Limb (tissue), 2 donors: ENCODE results near the gene RLF.

Experiments used
- DNase-seq, 2 donors: peaks; one replicate each; pipeline ENCODE4 v3.0.0-alpha.2; 2016; ENCODE audit errors: extremely low spot score in 2 of 2

RLF gene, protein sequence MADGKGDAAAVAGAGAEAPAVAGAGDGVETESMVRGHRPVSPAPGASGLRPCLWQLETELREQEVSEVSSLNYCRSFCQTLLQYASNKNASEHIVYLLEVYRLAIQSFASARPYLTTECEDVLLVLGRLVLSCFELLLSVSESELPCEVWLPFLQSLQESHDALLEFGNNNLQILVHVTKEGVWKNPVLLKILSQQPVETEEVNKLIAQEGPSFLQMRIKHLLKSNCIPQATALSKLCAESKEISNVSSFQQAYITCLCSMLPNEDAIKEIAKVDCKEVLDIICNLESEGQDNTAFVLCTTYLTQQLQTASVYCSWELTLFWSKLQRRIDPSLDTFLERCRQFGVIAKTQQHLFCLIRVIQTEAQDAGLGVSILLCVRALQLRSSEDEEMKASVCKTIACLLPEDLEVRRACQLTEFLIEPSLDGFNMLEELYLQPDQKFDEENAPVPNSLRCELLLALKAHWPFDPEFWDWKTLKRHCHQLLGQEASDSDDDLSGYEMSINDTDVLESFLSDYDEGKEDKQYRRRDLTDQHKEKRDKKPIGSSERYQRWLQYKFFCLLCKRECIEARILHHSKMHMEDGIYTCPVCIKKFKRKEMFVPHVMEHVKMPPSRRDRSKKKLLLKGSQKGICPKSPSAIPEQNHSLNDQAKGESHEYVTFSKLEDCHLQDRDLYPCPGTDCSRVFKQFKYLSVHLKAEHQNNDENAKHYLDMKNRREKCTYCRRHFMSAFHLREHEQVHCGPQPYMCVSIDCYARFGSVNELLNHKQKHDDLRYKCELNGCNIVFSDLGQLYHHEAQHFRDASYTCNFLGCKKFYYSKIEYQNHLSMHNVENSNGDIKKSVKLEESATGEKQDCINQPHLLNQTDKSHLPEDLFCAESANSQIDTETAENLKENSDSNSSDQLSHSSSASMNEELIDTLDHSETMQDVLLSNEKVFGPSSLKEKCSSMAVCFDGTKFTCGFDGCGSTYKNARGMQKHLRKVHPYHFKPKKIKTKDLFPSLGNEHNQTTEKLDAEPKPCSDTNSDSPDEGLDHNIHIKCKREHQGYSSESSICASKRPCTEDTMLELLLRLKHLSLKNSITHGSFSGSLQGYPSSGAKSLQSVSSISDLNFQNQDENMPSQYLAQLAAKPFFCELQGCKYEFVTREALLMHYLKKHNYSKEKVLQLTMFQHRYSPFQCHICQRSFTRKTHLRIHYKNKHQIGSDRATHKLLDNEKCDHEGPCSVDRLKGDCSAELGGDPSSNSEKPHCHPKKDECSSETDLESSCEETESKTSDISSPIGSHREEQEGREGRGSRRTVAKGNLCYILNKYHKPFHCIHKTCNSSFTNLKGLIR (N-terminal part only)

DNA sequence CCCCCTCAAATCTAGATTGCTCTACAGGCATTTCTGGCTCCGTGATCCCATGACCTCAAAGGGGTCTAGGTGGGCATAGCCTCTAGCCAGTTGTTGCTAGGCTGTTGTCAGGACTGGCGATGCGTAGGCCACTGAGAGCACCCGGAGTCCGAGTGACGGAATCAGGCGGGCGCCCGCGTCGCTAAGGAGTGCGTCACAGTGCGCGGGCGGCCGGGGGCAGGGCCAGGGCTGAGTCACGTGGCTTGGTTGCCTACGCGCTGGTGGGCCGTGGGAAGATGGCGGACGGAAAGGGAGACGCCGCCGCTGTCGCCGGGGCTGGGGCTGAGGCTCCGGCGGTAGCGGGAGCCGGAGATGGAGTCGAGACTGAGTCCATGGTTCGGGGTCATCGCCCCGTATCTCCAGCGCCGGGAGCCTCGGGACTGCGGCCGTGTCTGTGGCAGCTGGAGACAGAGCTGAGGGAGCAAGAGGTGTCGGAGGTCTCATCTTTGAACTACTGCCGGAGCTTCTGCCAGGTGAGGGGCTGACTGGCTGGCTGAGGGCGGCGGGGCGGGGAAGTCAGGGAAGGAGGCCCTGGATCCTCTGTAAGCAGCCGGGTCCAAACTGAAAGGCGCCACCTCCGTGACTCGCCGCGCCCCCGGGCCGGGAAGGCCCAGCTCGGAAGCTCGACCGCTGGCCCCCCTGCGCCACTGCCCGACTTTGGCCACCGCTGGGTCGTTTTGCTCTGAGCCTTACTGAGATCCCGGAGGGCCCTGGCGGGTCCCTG, at the start of gene RLF:
TSS of gene RLF (plus strand) at position 263 of the 763 bp plus-strand sequence. CDS start at position 276, 13 bp downstream.
- peak; percentile 97 to 98 for DNase-seq

DNA sequence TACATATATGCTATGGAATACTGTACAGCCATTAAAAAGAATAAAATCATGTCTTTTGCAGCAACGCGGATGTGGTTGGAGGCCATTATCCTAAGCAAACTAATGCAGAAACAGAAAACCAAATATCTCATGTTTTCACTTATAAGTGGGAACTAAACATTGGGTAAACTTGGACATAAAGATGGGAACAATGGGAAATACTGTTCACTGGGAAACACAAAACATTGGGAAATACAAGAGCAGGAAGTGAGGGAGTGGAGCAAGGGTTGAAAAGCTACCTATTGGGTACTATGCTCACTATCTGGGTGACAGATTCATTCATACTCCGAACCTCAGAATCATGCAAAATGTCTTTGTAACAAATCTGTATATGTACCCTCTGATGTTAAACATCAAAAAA, 46.8 kb upstream of the RLF start:
- no peak for DNase-seq

DNA sequence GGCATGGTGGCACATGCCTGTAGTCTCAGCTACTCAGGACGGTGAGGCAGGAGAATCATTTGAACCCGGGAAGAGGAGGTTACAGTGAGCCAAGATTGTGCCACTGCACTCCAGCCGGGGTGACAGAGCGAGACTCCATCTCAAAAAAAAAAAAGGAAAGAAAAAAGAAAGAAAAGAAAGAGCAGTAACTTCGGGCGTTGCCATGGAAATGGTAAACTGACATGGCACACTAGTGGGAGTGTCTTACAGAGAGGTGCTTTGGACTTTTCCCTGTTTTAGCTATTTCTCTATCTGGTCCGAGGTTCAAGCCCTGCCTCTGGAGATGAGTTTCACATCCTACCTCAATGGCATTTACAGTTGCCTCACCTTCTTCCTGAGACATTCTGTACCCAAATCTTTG, 41.1 kb upstream of the RLF start:
- DNase-seq = no peak

DNA sequence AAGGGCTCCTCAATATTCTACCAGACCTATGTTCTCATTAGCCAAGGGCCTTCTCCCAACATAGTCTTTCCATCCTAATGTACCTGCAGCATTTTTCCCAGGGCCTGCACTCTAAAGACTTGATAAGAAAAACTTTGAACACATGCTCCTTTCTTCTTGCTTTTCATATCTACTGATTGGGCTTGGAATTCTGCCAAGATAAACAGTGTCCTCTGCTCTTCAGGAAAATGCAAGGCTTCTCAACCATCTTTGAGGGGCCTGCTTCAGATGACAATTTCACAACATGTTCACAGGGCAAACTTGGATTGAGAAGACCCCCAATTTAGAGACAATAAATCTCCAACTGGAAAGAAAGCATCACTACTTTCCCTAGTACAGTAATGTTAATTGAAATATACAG, 38.3 kb upstream of the RLF start:
- DNase-seq = no peak

DNA sequence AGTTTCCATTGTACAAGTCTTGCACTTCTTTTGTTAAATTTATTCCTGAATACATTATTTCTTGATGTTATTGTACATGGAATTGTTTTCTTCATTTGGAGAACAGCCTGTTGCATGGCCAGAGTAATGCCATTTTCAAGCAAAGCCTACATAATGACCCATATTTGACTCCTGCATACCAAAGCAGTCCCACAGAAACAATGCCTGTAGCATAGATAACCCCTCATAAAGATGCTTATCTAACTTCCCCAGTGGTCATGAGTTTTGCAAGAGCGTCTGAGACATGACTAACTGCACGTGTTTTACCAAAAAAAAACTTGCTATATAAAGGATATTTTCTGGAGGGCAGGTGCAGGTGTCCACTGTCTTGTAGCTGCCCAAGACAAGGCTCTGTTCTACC, 30.3 kb upstream of the RLF start:
- DNase-seq = no peak

DNA sequence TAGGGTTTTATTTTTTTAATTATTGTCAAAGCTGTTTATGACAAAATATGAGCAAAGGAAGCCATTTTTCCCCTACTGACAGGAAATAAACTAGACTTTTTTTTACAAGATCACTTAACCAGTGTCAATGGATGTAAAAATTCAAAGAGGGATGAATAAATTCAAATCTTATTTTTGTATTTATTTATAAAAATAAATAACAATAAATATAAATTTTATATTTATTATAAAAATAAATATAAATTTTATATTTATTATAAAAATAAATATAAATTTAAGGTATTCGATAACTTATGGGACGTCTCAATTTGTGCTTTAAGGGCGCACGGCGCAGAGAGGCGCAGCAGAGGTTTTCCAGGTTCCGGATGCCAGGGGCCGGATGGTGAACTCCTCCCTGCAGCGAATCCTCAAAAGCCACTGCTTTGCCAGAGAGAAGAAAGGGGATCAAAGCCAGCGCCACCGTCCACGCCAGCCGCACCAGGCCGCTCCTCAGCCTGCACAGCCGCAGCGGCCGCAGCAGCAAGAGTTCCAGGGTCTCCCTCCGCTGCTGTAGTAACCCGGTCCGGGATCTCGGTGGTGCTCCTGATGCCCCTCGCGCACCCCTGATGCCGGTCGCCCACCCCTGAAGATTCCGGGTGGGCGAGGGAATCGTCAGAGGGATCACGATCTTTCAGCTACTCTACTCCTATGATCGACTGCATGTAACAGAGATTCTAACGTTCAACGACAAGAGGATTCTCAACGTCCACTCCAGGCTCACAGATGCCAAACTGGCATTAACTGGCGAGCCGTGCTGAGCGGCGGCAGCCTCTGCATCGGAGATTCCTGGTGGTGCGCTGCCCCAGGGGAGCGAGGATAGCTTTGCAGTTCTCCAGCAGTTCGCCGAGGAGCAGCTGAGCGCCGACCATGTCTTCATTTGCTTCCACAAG, 28.5 kb upstream of the RLF start:
- peak; percentile 3 to 53 for DNase-seq

DNA sequence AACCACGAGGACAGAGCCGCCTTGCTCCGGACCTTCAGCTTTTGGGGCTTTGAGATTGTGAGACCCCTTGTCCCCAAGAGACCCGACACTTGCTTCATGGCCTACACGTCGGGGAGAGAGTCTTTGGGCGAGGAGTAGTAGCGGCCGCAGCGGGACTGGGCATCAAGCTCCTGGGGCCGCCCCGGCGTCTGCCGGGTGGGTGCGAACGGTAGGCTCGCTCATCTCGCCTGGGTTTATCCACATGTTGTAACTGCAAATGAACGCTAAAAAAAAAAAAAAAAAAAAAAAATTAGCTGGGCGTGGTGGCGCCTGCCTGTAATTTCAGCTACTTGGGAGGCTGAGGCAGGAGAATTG, 27.9 kb upstream of the RLF start:
- DNase-seq = no peak

DNA sequence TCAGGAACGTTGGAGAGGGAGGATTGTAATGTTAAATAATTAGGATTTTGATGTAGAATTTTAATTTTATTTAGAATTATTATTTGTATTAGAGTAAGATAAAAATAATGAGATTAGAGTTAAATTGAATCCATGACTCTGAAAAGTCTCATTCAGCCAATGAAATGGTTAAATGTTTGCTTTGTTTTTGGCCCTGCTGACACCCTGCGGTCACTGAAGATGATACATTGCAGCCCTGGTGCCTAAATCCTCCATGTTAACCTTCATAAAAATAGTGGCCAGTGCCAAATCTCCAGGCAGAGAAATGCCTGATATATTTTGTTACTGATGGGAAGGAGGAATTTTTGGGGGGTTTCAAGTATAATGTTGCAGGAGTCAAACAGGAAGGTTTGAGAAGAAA, 27.3 kb upstream of the RLF start:
- DNase-seq = no peak

DNA sequence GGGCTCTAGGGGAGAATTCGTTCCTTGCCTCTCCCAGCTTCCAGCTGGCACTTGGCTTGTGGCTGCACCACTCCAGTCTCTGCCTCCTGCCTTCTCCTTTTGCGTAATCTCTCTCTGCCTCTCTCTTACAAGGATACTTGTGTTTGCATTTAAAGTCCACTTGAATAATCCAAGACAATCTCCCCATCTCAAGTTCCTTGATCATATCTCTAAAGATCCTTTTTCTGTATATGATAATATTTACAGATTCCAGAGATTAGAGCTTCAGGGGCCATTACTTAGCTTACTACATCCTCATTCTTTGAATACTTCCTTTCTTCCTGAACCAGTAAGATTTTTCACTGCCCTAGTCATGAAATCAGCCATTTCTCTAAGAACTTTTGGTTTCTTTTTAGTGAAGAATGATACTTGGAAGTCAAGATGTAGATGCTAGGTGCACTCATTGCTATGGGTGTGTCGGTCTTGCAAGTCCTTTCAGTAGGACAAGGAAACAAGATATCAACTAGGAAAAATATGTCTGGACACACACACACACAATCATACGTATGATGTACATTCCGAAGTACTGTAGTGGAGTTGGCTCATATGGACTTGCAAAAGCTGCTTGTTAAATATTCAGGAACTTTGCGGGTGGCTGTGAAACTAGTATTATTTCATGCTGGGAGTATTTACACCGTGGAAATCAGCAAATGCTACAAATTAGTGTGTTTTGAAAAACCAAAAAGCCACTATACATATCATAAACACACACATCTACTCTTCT, 20.8 kb upstream of the RLF start:
- DNase-seq = no peak

DNA sequence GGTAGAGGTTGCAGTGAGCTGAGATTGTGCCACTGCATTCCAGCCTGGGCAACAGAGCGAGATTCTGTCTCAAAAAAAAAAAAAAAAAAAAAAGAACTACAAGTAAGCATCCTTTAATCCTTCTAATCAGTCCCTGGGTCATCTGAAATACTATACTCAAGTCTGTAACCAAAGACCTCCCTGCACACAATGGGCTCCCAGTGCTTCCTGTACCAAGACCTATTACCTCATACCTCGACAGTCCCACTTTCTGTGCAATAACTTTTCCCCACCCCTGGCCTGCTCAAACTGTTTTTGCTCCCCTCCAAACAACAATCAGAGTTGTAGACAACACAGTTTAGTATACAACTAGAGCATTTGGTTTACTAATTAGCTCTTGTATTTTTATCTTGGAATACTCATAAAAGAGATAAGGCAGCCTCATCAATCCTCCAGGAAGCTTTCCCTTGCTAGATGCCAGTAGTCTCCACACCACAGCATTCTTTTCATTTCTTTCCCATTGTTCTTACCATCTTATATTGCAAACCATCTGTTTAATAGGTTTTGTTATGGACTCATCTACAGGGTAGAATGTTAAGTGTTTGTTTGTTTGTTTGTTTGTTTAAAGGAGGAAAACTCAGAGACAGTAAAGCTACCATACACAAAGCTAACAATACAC, 19.2 kb upstream of the RLF start:
- DNase-seq = no peak

DNA sequence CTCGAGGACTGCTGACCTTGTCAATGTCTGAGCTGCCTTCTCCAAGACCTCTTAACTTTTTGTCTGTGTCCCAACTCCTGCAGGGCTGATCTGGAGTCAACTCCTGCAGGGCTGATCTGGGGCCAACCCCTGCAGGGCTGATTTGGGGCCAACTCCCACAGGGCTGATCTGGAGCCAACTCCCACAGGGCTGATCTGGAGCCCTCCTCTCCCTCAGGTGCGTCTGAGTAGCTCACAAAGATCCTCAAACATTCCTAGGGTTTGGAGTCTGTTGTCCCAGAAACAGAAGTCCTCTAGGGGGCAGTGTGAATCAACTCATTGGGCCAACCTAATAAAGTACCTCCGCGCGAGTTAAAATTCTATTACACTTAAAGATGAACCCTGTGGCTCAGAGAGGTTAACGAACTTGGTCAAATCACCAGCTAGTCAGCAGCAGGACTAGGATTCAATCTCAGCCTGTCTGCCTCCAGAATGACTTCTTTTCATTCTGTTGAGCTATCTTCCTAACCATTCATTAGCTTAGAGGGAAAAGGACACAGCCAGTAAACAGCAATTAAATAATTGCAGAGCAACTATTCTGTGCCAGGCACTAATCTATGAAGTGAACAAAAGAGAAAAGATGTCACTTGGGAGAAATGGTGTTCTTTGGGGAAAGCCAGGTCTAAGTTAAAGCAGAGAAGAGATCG, 17.2 kb upstream of the RLF start:
- DNase-seq = peak; percentile 58 to 72

DNA sequence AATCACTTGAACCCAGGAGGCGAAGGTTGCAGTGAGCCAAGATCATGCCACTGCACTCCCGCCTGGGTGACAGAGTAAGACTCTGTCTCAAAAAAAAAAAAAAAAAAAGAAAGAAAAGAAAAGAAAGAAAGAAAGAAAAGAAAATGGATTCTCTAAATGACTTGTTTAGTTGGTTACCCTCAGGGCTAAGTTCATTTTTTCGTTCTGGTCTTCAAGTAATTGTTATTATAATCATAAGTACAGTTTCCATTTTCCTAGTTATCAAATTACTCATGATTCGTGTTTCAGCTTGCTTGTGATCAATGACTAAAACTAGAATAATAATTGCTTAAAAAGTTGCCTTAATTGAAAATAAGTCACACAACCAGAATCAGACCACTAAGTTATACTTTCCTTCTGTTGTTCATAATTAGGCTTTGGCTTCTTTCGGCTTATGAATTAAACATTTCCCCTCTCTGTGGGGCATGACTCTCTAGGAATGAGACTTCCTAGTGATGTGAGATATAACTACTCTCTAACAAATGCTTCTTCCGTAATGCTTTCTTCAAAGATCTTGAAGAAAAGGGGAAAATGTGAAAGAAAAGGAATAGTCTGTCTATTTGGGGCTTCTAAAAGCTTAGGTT, 9.6 kb upstream of the RLF start:
- no peak for DNase-seq

DNA sequence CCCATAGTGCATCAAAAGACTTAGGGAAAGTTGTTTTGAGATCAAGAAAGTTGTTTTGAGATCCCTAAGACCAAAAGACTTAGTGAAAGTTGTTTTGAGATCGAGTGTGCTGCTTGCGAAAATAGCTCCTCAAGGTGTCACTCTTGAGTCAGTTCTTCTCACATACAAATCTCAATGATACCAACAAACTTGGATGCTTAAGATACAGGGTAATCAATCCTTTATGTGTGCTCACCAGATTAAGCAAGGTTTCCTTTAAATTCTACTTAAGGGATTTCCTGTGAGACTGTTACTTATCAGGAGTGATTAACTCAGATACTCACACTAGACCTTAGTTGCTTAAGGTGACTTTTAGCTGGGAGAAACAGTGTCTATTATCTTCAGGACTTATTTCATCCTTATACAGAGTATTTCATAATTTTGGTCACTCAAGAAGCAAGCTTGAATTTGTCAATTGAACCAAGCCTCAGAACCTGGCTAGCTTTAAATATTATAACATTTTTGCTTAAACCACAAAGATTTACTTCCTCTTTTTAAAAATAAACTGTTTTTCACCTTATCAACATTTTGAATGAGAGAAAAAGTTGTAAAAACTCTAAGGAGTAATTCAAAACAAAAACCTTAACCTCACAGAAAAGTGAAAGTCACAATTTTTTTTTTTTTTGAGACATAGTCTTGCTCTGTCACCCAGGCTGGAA, 8.0 kb upstream of the RLF start:
- DNase-seq = peak in 1 of 2 donors; percentile 67

DNA sequence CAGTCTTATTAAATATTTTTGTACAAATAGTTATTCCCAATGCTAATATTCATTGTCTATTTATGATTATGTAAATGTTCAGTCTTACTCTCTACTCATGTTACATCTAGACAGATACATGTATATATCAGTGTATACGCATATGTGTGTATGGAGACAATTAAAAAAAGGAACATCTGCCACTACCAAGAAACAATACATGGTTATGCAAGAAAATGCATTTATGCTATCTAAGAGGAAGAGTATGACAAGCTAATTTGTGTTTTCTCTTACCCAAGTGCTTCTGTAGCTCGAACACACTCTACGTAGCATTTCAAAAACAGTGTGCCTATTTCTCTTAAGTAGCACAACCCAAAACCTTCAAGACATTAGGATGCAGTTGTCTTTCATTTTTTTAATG, 6.1 kb upstream of the RLF start:
- DNase-seq = no peak

DNA sequence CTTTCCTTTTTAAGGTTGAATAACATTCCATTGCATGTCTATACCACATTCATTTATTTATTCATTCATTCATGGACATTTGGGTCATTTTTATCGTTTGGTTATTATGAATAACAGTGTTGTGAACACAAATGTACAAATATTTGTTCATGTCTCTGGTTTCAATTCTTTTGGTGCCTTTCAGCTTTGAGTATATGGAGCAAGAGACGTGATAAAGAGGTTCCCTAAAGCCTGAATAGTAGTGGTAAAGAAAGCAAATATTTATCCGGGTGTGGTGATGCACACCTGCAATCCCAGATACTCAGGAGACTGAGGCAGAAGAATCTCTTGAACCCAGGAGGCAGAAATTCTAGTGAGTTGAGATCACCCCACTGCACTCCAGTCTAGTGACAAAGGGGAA, 5.3 kb upstream of the RLF start:
- no peak for DNase-seq

DNA sequence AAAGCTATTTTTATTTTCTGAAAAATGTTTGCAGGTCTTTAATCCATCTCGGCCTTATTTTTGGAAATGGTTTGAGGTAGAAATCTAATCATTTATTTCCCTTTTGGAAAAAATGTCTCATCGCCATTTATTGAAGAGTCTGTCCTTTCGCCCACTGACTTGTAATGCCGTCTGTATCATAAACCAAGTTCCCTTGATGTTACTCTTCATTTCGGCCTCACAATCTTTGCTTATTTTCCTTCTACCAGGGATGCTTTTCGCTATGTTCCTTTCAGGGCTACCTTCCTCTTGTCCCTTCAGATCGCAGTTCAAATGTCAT, 422 bp upstream of the RLF start:
- DNase-seq = no peak

DNA sequence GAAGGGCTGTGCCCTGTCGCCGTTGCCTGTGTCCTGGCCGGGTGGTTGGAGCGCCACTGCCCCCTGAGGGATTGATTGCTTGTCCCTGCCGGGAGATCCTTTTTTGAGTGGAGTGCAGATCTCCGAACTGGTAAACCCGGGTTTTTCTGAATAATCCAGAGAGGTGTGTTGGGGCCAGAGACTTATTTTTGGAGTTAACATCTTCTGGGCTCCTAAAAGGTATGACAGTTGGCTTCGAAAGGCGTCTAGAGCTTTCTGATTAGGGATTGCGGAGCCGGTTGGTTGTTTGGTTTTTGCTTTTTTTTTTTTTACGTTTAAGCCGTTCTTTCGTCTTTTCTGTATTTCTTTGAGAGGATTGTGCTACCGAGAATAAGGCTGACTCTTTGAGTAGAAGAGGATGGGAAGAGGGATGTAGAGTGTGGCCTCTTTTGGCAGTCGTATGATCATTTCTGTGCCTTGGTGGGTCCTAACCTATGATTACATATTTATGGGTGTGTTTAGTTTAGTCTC, 756 bp downstream of the RLF start:
- no peak for DNase-seq
